Astrocyte (in vitro differentiated cells and primary cell): ENCODE data around the gene RNPS1.

Source experiments
- EZH2 ChIP-seq: IDR thresholded peaks from 2 replicates; pipeline ENCODE4 v1.6.1; 2012; ENCODE audit warnings: mild to moderate bottlenecking, low read length, inconsistent platforms; ENCODE audit not compliant: insufficient read depth
- TF ChIP-seq, protein P1 (sequence below): IDR thresholded peaks from 2 replicates; pipeline ENCODE4 v1.5.1; 2011; ENCODE audit warnings: low read depth, mild to moderate bottlenecking, inconsistent platforms, low read length, moderate library complexity; ENCODE audit not compliant: insufficient read depth

GRCh38 chr16:2257726-2258125, 10.2 kb downstream of the RNPS1 start:
- no peak for TF ChIP-seq EZH2
- TF ChIP-seq, protein P1, sequence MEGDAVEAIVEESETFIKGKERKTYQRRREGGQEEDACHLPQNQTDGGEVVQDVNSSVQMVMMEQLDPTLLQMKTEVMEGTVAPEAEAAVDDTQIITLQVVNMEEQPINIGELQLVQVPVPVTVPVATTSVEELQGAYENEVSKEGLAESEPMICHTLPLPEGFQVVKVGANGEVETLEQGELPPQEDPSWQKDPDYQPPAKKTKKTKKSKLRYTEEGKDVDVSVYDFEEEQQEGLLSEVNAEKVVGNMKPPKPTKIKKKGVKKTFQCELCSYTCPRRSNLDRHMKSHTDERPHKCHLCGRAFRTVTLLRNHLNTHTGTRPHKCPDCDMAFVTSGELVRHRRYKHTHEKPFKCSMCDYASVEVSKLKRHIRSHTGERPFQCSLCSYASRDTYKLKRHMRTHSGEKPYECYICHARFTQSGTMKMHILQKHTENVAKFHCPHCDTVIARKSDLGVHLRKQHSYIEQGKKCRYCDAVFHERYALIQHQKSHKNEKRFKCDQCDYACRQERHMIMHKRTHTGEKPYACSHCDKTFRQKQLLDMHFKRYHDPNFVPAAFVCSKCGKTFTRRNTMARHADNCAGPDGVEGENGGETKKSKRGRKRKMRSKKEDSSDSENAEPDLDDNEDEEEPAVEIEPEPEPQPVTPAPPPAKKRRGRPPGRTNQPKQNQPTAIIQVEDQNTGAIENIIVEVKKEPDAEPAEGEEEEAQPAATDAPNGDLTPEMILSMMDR = no peak
